Thyroid gland (tissue), 4 donors: ENCODE measurements around the gene NKX2-2. TPM values are rescaled to one million over a fixed set of nuclear protein-coding genes. Genes with fewer than 3 reads are reported as not detected.

Source experiments
- DNase-seq, 2 donors: peaks; one replicate each; pipeline ENCODE4 v3.0.0-alpha.2; 2019
- H3K27ac ChIP-seq, 3 donors: fragments of 200-600 bp; sonication (generic); 1 replicate in 2 of 3; 2 replicates in 1 of 3; pipeline ENCODE4 v1.5.1; 2016 to 2019; ENCODE audit warnings: mild to moderate bottlenecking in 1 of 3, moderate library complexity in 1 of 3
- H3K27me3 ChIP-seq: fragments of 200-600 bp; sonication (generic); one replicate; pipeline ENCODE4 v1.5.1; 2019
- H3K36me3 ChIP-seq, 2 donors: fragments of 200-600 bp; sonication (generic); one replicate each; pipeline ENCODE4 v1.5.1; 2016 to 2019
- H3K4me1 ChIP-seq, 2 donors: fragments of 200-600 bp; sonication (generic); one replicate each; pipeline ENCODE4 v1.5.1; 2017 to 2019
- H3K4me3 ChIP-seq, 3 donors: fragments of 200-600 bp; sonication (generic); replicated peaks in 1 of 3; 1 replicate in 2 of 3; 2 replicates in 1 of 3; pipeline ENCODE4 v1.5.1; 2016; ENCODE audit warnings: mild to moderate bottlenecking in 1 of 3
- H3K9me3 ChIP-seq: fragments of 200-600 bp; sonication (generic); one replicate; pipeline ENCODE4 v1.5.1; 2017
- POLR2A ChIP-seq, 2 donors: fragments of 450-650 bp; IDR thresholded peaks; one replicate each; pipeline ENCODE4 v1.6.1; 2017; ENCODE audit warnings: antibody characterized with exemption in 2 of 2, mild to moderate bottlenecking in 2 of 2, moderate library complexity in 1 of 2
- WGBS, 2 donors: methylation state at CpG; one replicate each; pipeline ENCODE4 v1.1.5; 2017; 5-methylcytosine and 5-hydroxymethylcytosine counted together
- intact Hi-C: fragments of 100-400 bp; cut with DNase I; formaldehyde crosslinking; loops from one replicate; pipeline ENCODE4 v1.15.1; 2023
- total RNA-seq, 4 donors: library from RNA; depleted of rRNA; stranded (reverse); fragments of >200 nt; gene quantifications; one replicate each; pipeline ENCODE4 v1.2.3, GENCODE V29; 2016
- TF ChIP-seq, protein P1 (sequence below), 6 experiments: fragments of 200-600 bp in 3 of 6; fragments of 450-650 bp in 3 of 6; sonication (generic) in 3 of 6; IDR thresholded peaks; one replicate each; pipeline ENCODE4 v1.5.1; 2016 to 2019; ENCODE audit warnings: antibody characterized with exemption in 6 of 6, mild to moderate bottlenecking in 2 of 6, inconsistent platforms in 1 of 6, moderate library complexity in 1 of 6

The NKX2-2 gene
- total RNA-seq, 4 donors from 2014 or later: 0.42 TPM; not detected in 3

DNA sequence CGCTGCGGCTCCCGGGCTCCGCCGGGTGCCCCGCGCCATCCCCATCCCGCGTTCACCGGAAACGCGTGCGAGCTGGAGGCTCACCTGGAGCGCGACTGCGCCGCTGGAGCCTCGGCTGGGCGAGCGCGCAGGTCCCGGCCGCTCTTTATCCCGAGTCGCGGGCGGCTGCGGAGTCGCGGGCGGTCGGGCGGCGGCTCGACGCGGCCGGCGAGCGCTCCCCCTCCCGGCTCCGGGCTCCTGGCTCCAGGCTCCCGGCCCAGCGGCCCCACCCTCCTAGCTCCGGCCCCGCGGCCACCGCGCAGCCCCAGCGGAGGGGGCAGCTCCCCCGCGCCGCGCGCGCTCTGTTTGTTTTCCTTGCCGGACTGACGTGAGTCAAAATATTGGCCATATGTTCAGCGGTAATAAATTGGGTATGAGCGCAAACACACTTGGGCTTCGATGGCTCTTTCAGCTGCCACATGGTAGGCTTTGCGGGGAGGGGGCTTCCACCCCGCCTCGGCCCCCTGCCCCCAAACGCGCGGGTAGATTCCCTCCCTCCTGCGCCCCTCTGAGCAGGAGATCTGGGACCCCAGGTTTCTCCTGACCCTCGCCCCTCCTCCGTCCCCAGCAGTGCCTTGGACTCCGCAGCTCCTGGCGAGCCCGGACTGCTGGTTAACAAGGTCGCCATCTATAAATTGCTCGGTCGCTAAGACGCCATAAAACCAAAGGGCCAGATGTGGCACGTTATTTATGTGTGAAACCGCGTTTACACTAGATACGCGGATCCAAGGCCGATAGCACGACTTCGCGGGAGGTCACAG is 8.8 kb upstream of the NKX2-2 start:
- peaks cover 38% of the 10 kb centered on the region for H3K27me3 ChIP-seq
- peak overlapping the region in 1 of 3 donors; percentile 6 for H3K4me3 ChIP-seq
- DNase-seq: no peak
- H3K27ac ChIP-seq: no peak overlapping the region
- 2 to 4% methylated on average over 16 to 48 of the region's 86 CpGs for WGBS, 2 donors
- no peaks in the 10 kb centered on the region for H3K36me3 ChIP-seq
- H3K4me1 ChIP-seq: peaks cover 10 to 19% of the 10 kb centered on the region in 2 donors
- no peaks in the 10 kb centered on the region for H3K9me3 ChIP-seq
- intact Hi-C loops: no loop called here
- TF ChIP-seq, protein P1, sequence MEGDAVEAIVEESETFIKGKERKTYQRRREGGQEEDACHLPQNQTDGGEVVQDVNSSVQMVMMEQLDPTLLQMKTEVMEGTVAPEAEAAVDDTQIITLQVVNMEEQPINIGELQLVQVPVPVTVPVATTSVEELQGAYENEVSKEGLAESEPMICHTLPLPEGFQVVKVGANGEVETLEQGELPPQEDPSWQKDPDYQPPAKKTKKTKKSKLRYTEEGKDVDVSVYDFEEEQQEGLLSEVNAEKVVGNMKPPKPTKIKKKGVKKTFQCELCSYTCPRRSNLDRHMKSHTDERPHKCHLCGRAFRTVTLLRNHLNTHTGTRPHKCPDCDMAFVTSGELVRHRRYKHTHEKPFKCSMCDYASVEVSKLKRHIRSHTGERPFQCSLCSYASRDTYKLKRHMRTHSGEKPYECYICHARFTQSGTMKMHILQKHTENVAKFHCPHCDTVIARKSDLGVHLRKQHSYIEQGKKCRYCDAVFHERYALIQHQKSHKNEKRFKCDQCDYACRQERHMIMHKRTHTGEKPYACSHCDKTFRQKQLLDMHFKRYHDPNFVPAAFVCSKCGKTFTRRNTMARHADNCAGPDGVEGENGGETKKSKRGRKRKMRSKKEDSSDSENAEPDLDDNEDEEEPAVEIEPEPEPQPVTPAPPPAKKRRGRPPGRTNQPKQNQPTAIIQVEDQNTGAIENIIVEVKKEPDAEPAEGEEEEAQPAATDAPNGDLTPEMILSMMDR (IDR thresholded peaks at IDR 0.05): no peak
- TF ChIP-seq POLR2A (IDR thresholded peaks at IDR 0.05): no peak

DNA sequence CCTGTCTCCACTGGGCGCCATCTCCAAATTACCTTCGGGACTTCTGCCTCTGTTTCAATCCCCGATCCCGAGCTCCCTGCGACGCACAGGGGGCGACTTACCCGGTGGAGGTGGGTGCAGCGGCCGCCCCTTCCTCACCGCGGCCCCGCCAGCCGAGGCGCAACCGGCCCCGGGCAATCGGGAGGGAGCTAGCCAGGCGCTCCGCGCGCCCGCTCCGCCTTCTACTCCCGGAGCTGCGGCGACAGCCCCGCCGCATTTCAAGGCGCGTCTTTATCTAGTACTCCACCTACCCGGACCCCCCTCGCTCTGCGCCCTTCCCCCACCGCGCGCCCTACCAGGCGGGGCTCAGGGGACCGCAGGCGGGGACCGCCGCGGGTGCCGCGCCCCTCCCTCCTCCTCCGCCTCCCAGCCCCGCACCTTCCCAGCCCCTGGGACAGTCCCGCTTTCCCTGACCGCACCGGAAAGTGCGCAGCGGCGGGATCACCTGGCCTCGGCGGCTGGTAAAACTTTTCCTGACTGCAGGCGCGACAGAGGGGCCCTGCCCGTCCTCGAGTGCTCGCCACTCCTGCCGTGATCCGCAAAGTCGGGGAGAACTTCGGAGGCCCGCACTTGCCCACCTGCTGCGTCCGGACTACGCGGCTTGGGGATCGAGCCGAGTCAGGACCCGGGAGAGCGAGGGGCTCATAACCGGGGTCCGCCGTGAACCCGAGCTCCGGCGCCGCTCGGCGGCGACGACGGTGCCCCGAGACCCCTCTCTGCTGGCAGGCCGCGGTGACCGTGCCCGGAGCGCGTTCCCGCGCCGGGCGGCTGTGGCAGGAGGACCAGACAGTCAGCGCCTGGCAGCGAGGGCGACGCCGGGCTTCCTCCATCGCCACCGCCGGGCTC is 8.0 kb upstream of the NKX2-2 start:
- H3K27ac ChIP-seq: no peak overlapping the region
- H3K9me3 ChIP-seq: no peaks in the 10 kb centered on the region
- no peak for DNase-seq
- H3K36me3 ChIP-seq: no peaks in the 10 kb centered on the region
- H3K4me3 ChIP-seq: peak overlapping the region in 1 of 3 donors; percentile 6
- TF ChIP-seq POLR2A (IDR thresholded peaks at IDR 0.05): no peak
- TF ChIP-seq, protein P1 (IDR thresholded peaks at IDR 0.05): no peak
- H3K27me3 ChIP-seq: peaks cover 45% of the 10 kb centered on the region
- peaks cover 13 to 27% of the 10 kb centered on the region in 2 donors for H3K4me1 ChIP-seq
- intact Hi-C loops: no loop called here
- WGBS, 2 donors: 3% methylated on average over 33 to 34 of the region's 104 CpGs

DNA sequence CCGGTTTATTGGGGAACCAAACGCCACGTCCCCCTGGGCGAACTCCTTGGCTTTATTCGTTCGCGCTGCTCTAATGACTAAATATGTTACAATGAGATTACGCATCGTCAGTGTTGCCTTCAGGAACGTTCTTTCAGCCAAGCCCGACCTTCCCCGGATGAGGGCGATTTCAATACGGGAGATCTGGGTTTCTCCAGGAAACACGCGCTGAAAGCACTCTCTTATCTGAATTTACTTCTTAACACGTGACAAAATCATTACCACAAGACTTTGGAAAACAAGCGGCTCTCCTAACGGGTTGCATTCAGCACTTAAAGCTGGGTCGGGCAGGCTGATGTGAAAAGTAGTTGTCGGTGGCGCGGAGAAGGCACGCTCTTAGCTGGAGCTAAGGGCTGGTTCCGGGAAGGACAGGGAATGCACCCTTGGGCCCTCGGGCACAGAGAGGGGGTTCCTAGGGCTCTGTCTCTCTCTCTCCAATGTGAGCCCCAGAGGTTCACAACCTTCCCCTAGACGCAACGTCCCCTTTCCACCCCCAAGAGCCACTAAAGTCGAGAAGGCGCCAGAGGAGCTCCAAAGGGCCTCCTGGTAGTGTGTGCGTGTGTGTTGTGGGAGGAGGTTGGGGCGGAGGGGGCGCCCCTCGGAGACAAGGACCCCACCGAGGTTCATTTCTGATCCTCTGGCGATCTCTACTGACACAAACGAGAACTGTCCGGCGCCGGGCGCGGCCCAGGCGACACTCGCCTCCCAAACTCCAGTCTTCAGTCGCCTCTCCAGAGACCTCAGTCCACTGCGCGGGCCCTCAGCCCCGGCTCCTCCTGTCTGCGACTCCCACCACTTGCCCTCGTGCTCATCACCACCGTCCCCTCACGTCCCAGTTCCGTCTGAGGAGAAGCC is 7.1 kb upstream of the NKX2-2 start:
- peaks cover 13 to 28% of the 10 kb centered on the region in 2 donors for H3K4me1 ChIP-seq
- peaks cover 54% of the 10 kb centered on the region for H3K27me3 ChIP-seq
- intact Hi-C loops: no loop called here
- TF ChIP-seq POLR2A (IDR thresholded peaks at IDR 0.05): no peak
- TF ChIP-seq, protein P1 (IDR thresholded peaks at IDR 0.05): no peak
- no peaks in the 10 kb centered on the region for H3K36me3 ChIP-seq
- H3K9me3 ChIP-seq: no peaks in the 10 kb centered on the region
- no peak overlapping the region for H3K27ac ChIP-seq
- no peak overlapping the region for H3K4me3 ChIP-seq
- 6 to 8% methylated on average over 37 to 53 of the region's 53 CpGs for WGBS, 2 donors
- DNase-seq: no peak

DNA sequence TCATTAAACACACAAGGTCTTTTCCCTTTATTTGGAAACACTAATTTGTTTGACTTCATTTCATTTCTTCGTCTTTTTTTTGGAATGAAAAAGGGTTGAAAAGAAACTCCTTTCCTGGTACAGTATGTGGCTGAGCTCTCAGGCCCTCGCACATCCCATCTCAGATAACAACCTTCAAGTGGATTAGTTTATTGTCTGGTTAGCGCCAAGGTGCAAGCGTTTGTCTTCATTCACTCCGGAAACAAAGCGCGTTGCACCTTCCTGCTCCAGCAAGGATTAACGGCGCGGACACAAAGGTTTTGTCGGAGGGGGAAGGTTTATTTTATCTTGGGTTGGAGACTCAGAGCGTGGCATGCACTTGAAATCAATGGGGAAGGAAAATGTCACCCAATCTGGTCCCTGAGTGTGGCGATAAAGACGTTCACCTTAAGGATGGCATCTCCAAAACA is 5.3 kb upstream of the NKX2-2 start:
- no peak for TF ChIP-seq POLR2A (IDR thresholded peaks at IDR 0.05)
- TF ChIP-seq, protein P1 (IDR thresholded peaks at IDR 0.05): no peak
- intact Hi-C loops: no loop called here
- no peak for DNase-seq
- Histone ChIP-seq H3K36me3 (no peaks in the 10 kb centered on the region), H3K9me3 (no peaks in the 10 kb centered on the region), H3K27ac (no peak overlapping the region), H3K4me3 (no peak overlapping the region), H3K27me3 (peaks cover 72% of the 10 kb centered on the region), H3K4me1 (peaks cover 17 to 45% of the 10 kb centered on the region in 2 donors)
- WGBS, 2 donors: 2 to 3% methylated on average over 14 of the region's 14 CpGs
